Activated B cell treated with CpG ODN at 0.5 μM for 24 hours (primary cell): ENCODE measurements around the gene MATCAP1. TPM values are rescaled to one million over a fixed set of nuclear protein-coding genes. Genes with fewer than 3 reads are reported as not detected.

ENCODE experiments used
- ATAC-seq: fragments of 200-7000 bp; cut with Tn5 transposase; one replicate; pipeline ENCODE4 v1.10.0; 2021; ENCODE audit warnings: low read depth, mild to moderate bottlenecking, moderate library complexity
- CTCF ChIA-PET: fragments of 350-600 bp; sonication (Branson Sonifier 250); formaldehyde crosslinking; loops from one replicate; lab custom pipeline; 2021; ENCODE audit warnings: antibody characterized with exemption; lab: Charles Lee
- POLR2A ChIA-PET: fragments of 350-600 bp; sonication (Branson Sonifier 250); formaldehyde crosslinking; loops from one replicate; lab custom pipeline; 2021; ENCODE audit warnings: antibody characterized with exemption; lab: Charles Lee
- DNase-seq: peaks from one replicate; pipeline ENCODE4 v3.0.0; 2022
- H3K27ac Mint-ChIP-seq: one replicate; pipeline ENCODE4 v1.8.0; 2020; ENCODE audit warnings: mixed read lengths
- H3K27me3 Mint-ChIP-seq: one replicate; pipeline ENCODE4 v1.8.0; 2021; ENCODE audit warnings: mixed read lengths
- H3K36me3 Mint-ChIP-seq: one replicate; pipeline ENCODE4 v1.8.0; 2021; ENCODE audit warnings: low read depth, mixed read lengths
- H3K4me1 Mint-ChIP-seq: one replicate; pipeline ENCODE4 v1.8.0; 2021; ENCODE audit warnings: mixed read lengths
- H3K4me3 Mint-ChIP-seq: one replicate; pipeline ENCODE4 v1.8.0; 2020; ENCODE audit warnings: mild to moderate bottlenecking, mixed read lengths
- H3K9me3 Mint-ChIP-seq: one replicate; pipeline ENCODE4 v1.8.0; 2020; ENCODE audit warnings: mixed read lengths
- CTCF ChIP-seq: fragments of 200-600 bp; IDR thresholded peaks from one replicate; pipeline ENCODE4 v1.8.0; 2022; ENCODE audit warnings: antibody characterized with exemption, mild to moderate bottlenecking
- intact Hi-C: fragments of 100-400 bp; cut with micrococcal nuclease; formaldehyde crosslinking; loops from one replicate; pipeline ENCODE4 v1.15.1; 2024
- total RNA-seq: library from RNA; stranded (reverse); gene quantifications from 2 replicates; pipeline ENCODE4 v1.2.3, GENCODE V29; 2022

The MATCAP1 gene
- total RNA-seq, 1 donor from 2014 or later = 18.7 TPM

- no peak overlapping the region for H3K27ac Mint-ChIP-seq
- DNase-seq (no peak), ATAC-seq (no peak)
- TF ChIP-seq CTCF = no peak
- CTCF ChIA-PET = no interaction called here
- intact Hi-C loops = loop anchor here (5.0 kb wide), 1 partner anchor 1376 kb away; the partner anchor contains the start of gene ZFP90
- H3K4me1 Mint-ChIP-seq = peaks cover 56% of the 10 kb centered on the region
- peaks cover 3% of the 10 kb centered on the region for H3K36me3 Mint-ChIP-seq
- H3K4me3 Mint-ChIP-seq = no peak overlapping the region
- H3K9me3 Mint-ChIP-seq = no peaks in the 10 kb centered on the region
- H3K27me3 Mint-ChIP-seq = peaks cover 30% of the 10 kb centered on the region
- POLR2A ChIA-PET = no interaction called here
Observed at GRCh38 chr16:67161595-67162058, 22.1 kb downstream of the MATCAP1 start.

- Mint-ChIP-seq H3K27ac (peak overlapping the region; percentile 94), H3K36me3 (peaks cover 3% of the 10 kb centered on the region), H3K9me3 (no peaks in the 10 kb centered on the region), H3K4me3 (peak overlapping the region; percentile 94), H3K4me1 (peaks cover 58% of the 10 kb centered on the region), H3K27me3 (peaks cover 13% of the 10 kb centered on the region)
- ChIA-PET POLR2A (interaction anchor here (0.5 to 2.2 kb wide), 11 partner anchors 8 to 926 kb away, joined by 3 to 20 read pairs (median 3); partner anchors contain the start of genes B3GNT9, CBFB, CTCF and FHOD1), CTCF (interaction anchor here (1.4 to 2.2 kb wide), 3 partner anchors 26 to 141 kb away, joined by 3 to 14 read pairs (median 12); no protein-coding TSS in a partner anchor)
- no peak for TF ChIP-seq CTCF
- ATAC-seq (peak; percentile 61), DNase-seq (peak; percentile 78)
- intact Hi-C loops = loop anchor here (1.0 to 10.0 kb wide), 7 partner anchors 15 to 506 kb away; partner anchors contain the start of genes ACD, C16orf86, CBFB and E2F4
Observed at GRCh38 chr16:67158637-67159600, 24.8 kb downstream of the MATCAP1 start.

GRCh38 chr16:67157892-67158635, 25.7 kb downstream of the MATCAP1 start:
- H3K9me3 Mint-ChIP-seq = no peaks in the 10 kb centered on the region
- TF ChIP-seq CTCF = no peak
- H3K4me3 Mint-ChIP-seq = peak overlapping the region; percentile 94
- ATAC-seq (no peak), DNase-seq (no peak)
- peaks cover 54% of the 10 kb centered on the region for H3K4me1 Mint-ChIP-seq
- CTCF ChIA-PET = interaction anchor here (1.0 to 2.2 kb wide), 5 partner anchors 20 to 206 kb away, joined by 3 to 14 read pairs (median 4); no protein-coding TSS in a partner anchor
- POLR2A ChIA-PET = interaction anchor here (0.5 to 2.2 kb wide), 10 partner anchors 7 to 1165 kb away, joined by 3 to 20 read pairs (median 4); partner anchors contain the start of genes B3GNT9, CBFB, CTCF and FHOD1
- H3K27me3 Mint-ChIP-seq = peaks cover 13% of the 10 kb centered on the region
- peaks cover 3% of the 10 kb centered on the region for H3K36me3 Mint-ChIP-seq
- intact Hi-C loops = loop anchor here (2.0 to 10.0 kb wide), 4 partner anchors 35 to 507 kb away; partner anchors contain the start of genes ACD, C16orf86, E2F4 and ENKD1
- peak overlapping the region; percentile 94 for H3K27ac Mint-ChIP-seq

GRCh38 chr16:67157106-67157748, 26.5 kb downstream of the MATCAP1 start:
- DNase-seq (no peak), ATAC-seq (no peak)
- Mint-ChIP-seq H3K9me3 (no peaks in the 10 kb centered on the region), H3K4me1 (peaks cover 53% of the 10 kb centered on the region), H3K4me3 (peak overlapping the region; percentile 47), H3K27me3 (peaks cover 9% of the 10 kb centered on the region), H3K27ac (peak overlapping the region; percentile 21), H3K36me3 (peaks cover 3% of the 10 kb centered on the region)
- no peak for TF ChIP-seq CTCF
- CTCF ChIA-PET = interaction anchor here (0.8 to 2.2 kb wide), 6 partner anchors 13 to 205 kb away, joined by 3 to 14 read pairs (median 4); partner anchors contain the start of gene NOL3
- intact Hi-C loops = loop anchor here (10.0 kb wide), 1 partner anchor 508 kb away; the partner anchor contains the start of genes ACD, C16orf86, ENKD1 and PARD6A
- POLR2A ChIA-PET = interaction anchor here (0.6 kb wide), 1 partner anchor 1166 kb away, joined by 4 read pairs; no protein-coding TSS in a partner anchor
